HCT116 (cell line): ENCODE data around the gene USP3. TPM values are rescaled to one million over a fixed set of nuclear protein-coding genes. Genes with fewer than 3 reads are reported as not detected.

Source experiments
- ATAC-seq: fragments of 200-7000 bp; cut with Tn5 transposase; 2 replicates; pipeline ENCODE4 v1.9.1; 2020; ENCODE audit warnings: mild to moderate bottlenecking, moderate library complexity
- BruUV-seq: library from RNA; stranded (reverse); fragments of 400-500 nt; replicated peaks from 2 replicates; lab custom pipeline; 2021; lab: Mats Ljungman, UMichigan
- CTCF ChIA-PET: fragments of 300-600 bp; sonication (Branson Sonifier 250); formaldehyde crosslinking; loops from one replicate; lab custom pipeline; 2021; ENCODE audit warnings: antibody characterized with exemption; lab: Charles Lee
- POLR2A ChIA-PET: fragments of 300-600, 350-600 bp; sonication (Branson Sonifier 250); formaldehyde crosslinking; loops from one replicate; lab custom pipeline; 2021; ENCODE audit warnings: antibody characterized with exemption; lab: Charles Lee
- RAD21 ChIA-PET, 2 experiments: fragments of 300-600 bp; sonication (Branson Sonifier 250); formaldehyde crosslinking; loops; one replicate each; lab custom pipeline; 2023; ENCODE audit warnings: low total read pairs in 2 of 2; ENCODE audit not compliant: uncharacterized antibody in 2 of 2, unreplicated experiment in 2 of 2, low non-redundant PET in 1 of 2; lab: Charles Lee
- DNase-seq: peaks from one replicate; pipeline ENCODE4 v3.0.0-alpha.2; 2010; ENCODE audit warnings: low read depth, low spot score
- H2AFZ ChIP-seq: fragments of 200-600 bp; shearing (Covaris generic), sonication (generic); 2 replicates; pipeline ENCODE4 v1.6.1; 2017; ENCODE audit warnings: low read depth, mixed run types, mixed read lengths, antibody characterized with exemption, low read length; ENCODE audit not compliant: poor library complexity, severe bottlenecking
- H3K27ac ChIP-seq: 2 replicates; pipeline ENCODE4 v1.5.1; 2012; ENCODE audit warnings: low read depth, low read length
- H3K27me3 ChIP-seq: fragments of 200-600 bp; sonication (generic); 2 replicates; pipeline ENCODE4 v1.6.1; 2016; ENCODE audit warnings: mixed run types, low read length, mixed read lengths; ENCODE audit not compliant: insufficient read depth
- H3K36me3 ChIP-seq, 2 experiments: fragments of 200-500 bp in 1 of 2; fragments of 200-600 bp in 1 of 2; sonication (Bioruptor generic) in 1 of 2; sonication (generic) in 1 of 2; 2 replicates each; pipeline versions ENCODE4 v1.5.1 to v1.6.1; 2014 to 2016; ENCODE audit warnings: low read length in 2 of 2, inconsistent platforms in 1 of 2, mixed read lengths in 1 of 2, mixed run types in 1 of 2; ENCODE audit not compliant: insufficient read depth in 2 of 2, control insufficient read depth in 1 of 2
- H3K4me1 ChIP-seq, 2 experiments: fragments of 200-600 bp in 1 of 2; sonication (generic) in 1 of 2; 2 replicates each; pipeline versions ENCODE4 v1.5.1 to v1.6.1; 2012 to 2017; ENCODE audit warnings: low read length in 2 of 2, inconsistent platforms in 1 of 2, mild to moderate bottlenecking in 1 of 2, mixed read lengths in 1 of 2, mixed run types in 1 of 2, moderate library complexity in 1 of 2; ENCODE audit not compliant: insufficient read depth in 2 of 2, control insufficient read depth in 1 of 2
- H3K4me2 ChIP-seq: fragments of 200-600 bp; sonication (generic); 2 replicates; pipeline ENCODE4 v1.6.1; 2017; ENCODE audit warnings: mixed run types, low read length, mixed read lengths
- H3K4me3 ChIP-seq, 2 experiments: fragments of 200-600 bp in 1 of 2; sonication (generic) in 1 of 2; replicated peaks in 1 of 2; 2 replicates each; pipeline ENCODE4 v1.5.1; 2011 to 2016; ENCODE audit warnings: low read length in 2 of 2, control low read depth in 1 of 2, low read depth in 1 of 2, mild to moderate bottlenecking in 1 of 2, mixed read lengths in 1 of 2, mixed run types in 1 of 2
- H3K79me2 ChIP-seq: fragments of 200-600 bp; sonication (generic); 2 replicates; pipeline ENCODE4 v1.6.1; 2017; ENCODE audit warnings: mild to moderate bottlenecking, mixed run types, low read length, moderate library complexity, mixed read lengths; ENCODE audit not compliant: insufficient read depth
- H3K9ac ChIP-seq: fragments of 200-600 bp; sonication (generic); 2 replicates; pipeline ENCODE4 v1.6.1; 2016; ENCODE audit warnings: low read length, mixed read lengths
- H3K9me2 ChIP-seq: fragments of 200-600 bp; sonication (generic), shearing (Covaris generic); 2 replicates; pipeline ENCODE4 v1.6.1; 2017; ENCODE audit warnings: mixed run types, mild to moderate bottlenecking, moderate library complexity; ENCODE audit not compliant: insufficient read depth
- H3K9me3 ChIP-seq, 2 experiments: fragments of 200-500 bp in 1 of 2; fragments of 200-600 bp in 1 of 2; sonication (Bioruptor generic) in 1 of 2; sonication (generic) in 1 of 2; 2 replicates each; pipeline ENCODE4 v1.6.1; 2014 to 2017; ENCODE audit warnings: low read length in 2 of 2, mixed read lengths in 2 of 2, inconsistent platforms in 1 of 2, low read depth in 1 of 2, mild to moderate bottlenecking in 1 of 2, mixed run types in 1 of 2, moderate library complexity in 1 of 2; ENCODE audit not compliant: control insufficient read depth in 1 of 2, insufficient read depth in 1 of 2
- H4K20me1 ChIP-seq: fragments of 200-600 bp; sonication (generic), shearing (Covaris generic); 2 replicates; pipeline ENCODE4 v1.6.1; 2017; ENCODE audit warnings: mixed run types, mild to moderate bottlenecking, moderate library complexity; ENCODE audit not compliant: insufficient read depth
- EGR1 ChIP-seq: IDR thresholded peaks from 2 replicates; pipeline ENCODE4 v1.6.1; 2012; ENCODE audit warnings: low read depth
- ELF1 ChIP-seq: IDR thresholded peaks from 2 replicates; pipeline ENCODE4 v1.6.1; 2012; ENCODE audit warnings: low read depth, borderline replicate concordance
- EZH2phosphoT487 ChIP-seq: fragments of 200-600 bp; IDR thresholded peaks from 2 replicates; pipeline ENCODE4 v1.6.1; 2018; ENCODE audit warnings: antibody characterized with exemption, borderline replicate concordance
- FOSL1 ChIP-seq: IDR thresholded peaks from 2 replicates; pipeline ENCODE4 v1.6.1; 2012; ENCODE audit warnings: low read depth
- JUND ChIP-seq: IDR thresholded peaks from 2 replicates; pipeline ENCODE4 v1.6.1; 2012
- SIN3A ChIP-seq: IDR thresholded peaks from 2 replicates; pipeline ENCODE4 v1.6.1; 2012; ENCODE audit warnings: low read depth
- SRF ChIP-seq: IDR thresholded peaks from 2 replicates; pipeline ENCODE4 v1.6.1; 2012; ENCODE audit warnings: low read depth
- YY1 ChIP-seq: IDR thresholded peaks from 2 replicates; pipeline ENCODE4 v1.6.1; 2011; ENCODE audit warnings: low read length, low read depth, moderate library complexity, mild to moderate bottlenecking; ENCODE audit not compliant: insufficient replicate concordance; ENCODE audit errors: extremely low read depth
- ZFX ChIP-seq: fragments of 450-650 bp; IDR thresholded peaks from 2 replicates; pipeline ENCODE4 v1.6.1; 2017
- ZNF274 ChIP-seq: fragments of 200-500 bp; sonication (Bioruptor generic); IDR thresholded peaks from 2 replicates; pipeline ENCODE4 v1.6.1; 2014; ENCODE audit warnings: mild to moderate bottlenecking, low read depth, low read length, inconsistent platforms
- intact Hi-C: fragments of 100-400 bp; cut with micrococcal nuclease; formaldehyde crosslinking; loops from 2 replicates; pipeline ENCODE4 v1.10.0; 2022
- total RNA-seq: library from RNA; stranded (reverse); gene quantifications from one replicate; pipeline ENCODE4 v1.2.1, GENCODE V29; 2021; ENCODE audit not compliant: unreplicated experiment
- TF ChIP-seq, protein P1 (sequence below), 3 experiments: fragments of 200-600 bp in 1 of 3; sonication (generic) in 1 of 3; IDR thresholded peaks in 2 of 3; conservative IDR thresholded peaks in 1 of 3; 2 replicates each; pipeline ENCODE4 v1.5.1; 2012 to 2017; ENCODE audit warnings: low read depth in 2 of 3, low read length in 2 of 3, antibody characterized with exemption in 1 of 3, borderline replicate concordance in 1 of 3, control low read depth in 1 of 3, mild to moderate bottlenecking in 1 of 3, mixed read lengths in 1 of 3, mixed run types in 1 of 3, moderate library complexity in 1 of 3; ENCODE audit not compliant: insufficient read depth in 1 of 3
- TF ChIP-seq, protein P2 (sequence below): IDR thresholded peaks from 2 replicates; pipeline ENCODE4 v1.6.1; 2012; ENCODE audit warnings: low read depth
- TF ChIP-seq, protein P3 (sequence below): IDR thresholded peaks from 2 replicates; pipeline ENCODE4 v1.6.1; 2012
- TF ChIP-seq, protein P4 (sequence below): IDR thresholded peaks from 2 replicates; pipeline ENCODE4 v1.6.1; 2011; ENCODE audit warnings: mild to moderate bottlenecking, low read length, moderate library complexity; ENCODE audit not compliant: insufficient replicate concordance; ENCODE audit errors: extremely low read depth
- TF ChIP-seq, protein P5 (sequence below): IDR thresholded peaks from 2 replicates; pipeline ENCODE4 v1.6.1; 2012

The USP3 gene
- total RNA-seq, 1 experiment from 2014 or later = 61.6 TPM

DNA sequence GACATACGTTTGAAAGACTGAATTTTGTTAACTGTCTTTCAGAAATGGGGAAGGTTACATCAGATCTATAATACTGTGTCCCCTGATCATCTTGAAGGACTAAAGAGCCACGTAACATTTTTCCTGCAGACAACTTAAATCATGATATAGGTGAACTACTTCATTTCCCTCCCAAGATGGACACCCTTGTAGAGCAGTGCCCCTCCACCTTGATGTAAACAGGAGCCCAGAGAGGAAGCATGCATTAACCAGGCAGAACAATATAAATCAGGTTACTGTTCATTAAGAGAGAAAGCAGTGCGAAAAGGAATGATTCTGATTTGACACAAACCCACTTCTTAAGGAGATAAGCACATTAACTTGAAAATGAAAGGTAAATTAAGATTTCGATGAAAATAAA lies 36.1 kb downstream of the USP3 start:
- Histone ChIP-seq H3K9me3 (no peaks in the 10 kb centered on the region), H2AFZ (no peak overlapping the region), H3K9me2 (no peaks in the 10 kb centered on the region), H3K79me2 (peaks cover 71% of the 10 kb centered on the region), H3K4me1 (no peaks in the 10 kb centered on the region), H3K27ac (no peak overlapping the region), H3K4me2 (no peak overlapping the region), H4K20me1 (peaks cover 14% of the 10 kb centered on the region; the same call in 1 of the 2 replicates)
- intact Hi-C loops = no loop called here
- DNase-seq (no peak), ATAC-seq (no peak)
- BruUV-seq = no TSS peak
- ChIA-PET POLR2A (no interaction called here), RAD21 (no interaction called here)
- no peak for TF ChIP-seq ZFX
- no peak for TF ChIP-seq EGR1
- TF ChIP-seq, protein P1, sequence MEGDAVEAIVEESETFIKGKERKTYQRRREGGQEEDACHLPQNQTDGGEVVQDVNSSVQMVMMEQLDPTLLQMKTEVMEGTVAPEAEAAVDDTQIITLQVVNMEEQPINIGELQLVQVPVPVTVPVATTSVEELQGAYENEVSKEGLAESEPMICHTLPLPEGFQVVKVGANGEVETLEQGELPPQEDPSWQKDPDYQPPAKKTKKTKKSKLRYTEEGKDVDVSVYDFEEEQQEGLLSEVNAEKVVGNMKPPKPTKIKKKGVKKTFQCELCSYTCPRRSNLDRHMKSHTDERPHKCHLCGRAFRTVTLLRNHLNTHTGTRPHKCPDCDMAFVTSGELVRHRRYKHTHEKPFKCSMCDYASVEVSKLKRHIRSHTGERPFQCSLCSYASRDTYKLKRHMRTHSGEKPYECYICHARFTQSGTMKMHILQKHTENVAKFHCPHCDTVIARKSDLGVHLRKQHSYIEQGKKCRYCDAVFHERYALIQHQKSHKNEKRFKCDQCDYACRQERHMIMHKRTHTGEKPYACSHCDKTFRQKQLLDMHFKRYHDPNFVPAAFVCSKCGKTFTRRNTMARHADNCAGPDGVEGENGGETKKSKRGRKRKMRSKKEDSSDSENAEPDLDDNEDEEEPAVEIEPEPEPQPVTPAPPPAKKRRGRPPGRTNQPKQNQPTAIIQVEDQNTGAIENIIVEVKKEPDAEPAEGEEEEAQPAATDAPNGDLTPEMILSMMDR (IDR thresholded peaks at IDR 0.05 in 2 of 3, conservative IDR thresholded peaks at IDR 0.05 in 1 of 3; ENCODE audit: borderline replicate concordance in 1 of 3, insufficient read depth in 1 of 3, low read depth in 2 of 3, low read length in 2 of 3) = no peak
- no peak for TF ChIP-seq SIN3A
- no peak for TF ChIP-seq JUND
- no peak for TF ChIP-seq ZNF274
- no peak for TF ChIP-seq ELF1
- TF ChIP-seq FOSL1 = no peak
- TF ChIP-seq, protein P2, sequence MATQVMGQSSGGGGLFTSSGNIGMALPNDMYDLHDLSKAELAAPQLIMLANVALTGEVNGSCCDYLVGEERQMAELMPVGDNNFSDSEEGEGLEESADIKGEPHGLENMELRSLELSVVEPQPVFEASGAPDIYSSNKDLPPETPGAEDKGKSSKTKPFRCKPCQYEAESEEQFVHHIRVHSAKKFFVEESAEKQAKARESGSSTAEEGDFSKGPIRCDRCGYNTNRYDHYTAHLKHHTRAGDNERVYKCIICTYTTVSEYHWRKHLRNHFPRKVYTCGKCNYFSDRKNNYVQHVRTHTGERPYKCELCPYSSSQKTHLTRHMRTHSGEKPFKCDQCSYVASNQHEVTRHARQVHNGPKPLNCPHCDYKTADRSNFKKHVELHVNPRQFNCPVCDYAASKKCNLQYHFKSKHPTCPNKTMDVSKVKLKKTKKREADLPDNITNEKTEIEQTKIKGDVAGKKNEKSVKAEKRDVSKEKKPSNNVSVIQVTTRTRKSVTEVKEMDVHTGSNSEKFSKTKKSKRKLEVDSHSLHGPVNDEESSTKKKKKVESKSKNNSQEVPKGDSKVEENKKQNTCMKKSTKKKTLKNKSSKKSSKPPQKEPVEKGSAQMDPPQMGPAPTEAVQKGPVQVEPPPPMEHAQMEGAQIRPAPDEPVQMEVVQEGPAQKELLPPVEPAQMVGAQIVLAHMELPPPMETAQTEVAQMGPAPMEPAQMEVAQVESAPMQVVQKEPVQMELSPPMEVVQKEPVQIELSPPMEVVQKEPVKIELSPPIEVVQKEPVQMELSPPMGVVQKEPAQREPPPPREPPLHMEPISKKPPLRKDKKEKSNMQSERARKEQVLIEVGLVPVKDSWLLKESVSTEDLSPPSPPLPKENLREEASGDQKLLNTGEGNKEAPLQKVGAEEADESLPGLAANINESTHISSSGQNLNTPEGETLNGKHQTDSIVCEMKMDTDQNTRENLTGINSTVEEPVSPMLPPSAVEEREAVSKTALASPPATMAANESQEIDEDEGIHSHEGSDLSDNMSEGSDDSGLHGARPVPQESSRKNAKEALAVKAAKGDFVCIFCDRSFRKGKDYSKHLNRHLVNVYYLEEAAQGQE = no peak
- TF ChIP-seq, protein P3, sequence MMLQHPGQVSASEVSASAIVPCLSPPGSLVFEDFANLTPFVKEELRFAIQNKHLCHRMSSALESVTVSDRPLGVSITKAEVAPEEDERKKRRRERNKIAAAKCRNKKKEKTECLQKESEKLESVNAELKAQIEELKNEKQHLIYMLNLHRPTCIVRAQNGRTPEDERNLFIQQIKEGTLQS = no peak
- TF ChIP-seq, protein P4, sequence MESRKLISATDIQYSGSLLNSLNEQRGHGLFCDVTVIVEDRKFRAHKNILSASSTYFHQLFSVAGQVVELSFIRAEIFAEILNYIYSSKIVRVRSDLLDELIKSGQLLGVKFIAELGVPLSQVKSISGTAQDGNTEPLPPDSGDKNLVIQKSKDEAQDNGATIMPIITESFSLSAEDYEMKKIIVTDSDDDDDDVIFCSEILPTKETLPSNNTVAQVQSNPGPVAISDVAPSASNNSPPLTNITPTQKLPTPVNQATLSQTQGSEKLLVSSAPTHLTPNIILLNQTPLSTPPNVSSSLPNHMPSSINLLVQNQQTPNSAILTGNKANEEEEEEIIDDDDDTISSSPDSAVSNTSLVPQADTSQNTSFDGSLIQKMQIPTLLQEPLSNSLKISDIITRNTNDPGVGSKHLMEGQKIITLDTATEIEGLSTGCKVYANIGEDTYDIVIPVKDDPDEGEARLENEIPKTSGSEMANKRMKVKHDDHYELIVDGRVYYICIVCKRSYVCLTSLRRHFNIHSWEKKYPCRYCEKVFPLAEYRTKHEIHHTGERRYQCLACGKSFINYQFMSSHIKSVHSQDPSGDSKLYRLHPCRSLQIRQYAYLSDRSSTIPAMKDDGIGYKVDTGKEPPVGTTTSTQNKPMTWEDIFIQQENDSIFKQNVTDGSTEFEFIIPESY = no peak
- TF ChIP-seq YY1 = no peak
- no peak for TF ChIP-seq SRF
- no peak for TF ChIP-seq EZH2phosphoT487
- TF ChIP-seq, protein P5, sequence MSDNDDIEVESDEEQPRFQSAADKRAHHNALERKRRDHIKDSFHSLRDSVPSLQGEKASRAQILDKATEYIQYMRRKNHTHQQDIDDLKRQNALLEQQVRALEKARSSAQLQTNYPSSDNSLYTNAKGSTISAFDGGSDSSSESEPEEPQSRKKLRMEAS = no peak
- TF ChIP-seq, all 23 proteins: peak for 0
- no peaks in the 10 kb centered on the region for H3K27me3 ChIP-seq
- H3K36me3 ChIP-seq = 0 out of 4 replicates have a peak, but pooled peaks cover 0 to 2% of the 10 kb centered on the region in 2 experiments
- no peak overlapping the region for H3K9ac ChIP-seq
- CTCF ChIA-PET = interaction anchor here (0.7 kb wide), 1 partner anchor 441 kb away, joined by 3 read pairs; no protein-coding TSS in a partner anchor
- no peak overlapping the region for H3K4me3 ChIP-seq
